Chondrocyte (in vitro differentiated cells): ENCODE data around the gene TGFBR3. TPM values are rescaled to one million over a fixed set of nuclear protein-coding genes. Genes with fewer than 3 reads are reported as not detected.

Experiments
- DNase-seq: peaks from one replicate; pipeline ENCODE4 v3.0.0; 2021; ENCODE audit warnings: mixed read lengths, low spot score
- H3K27ac Mint-ChIP-seq: one replicate; pipeline ENCODE4 v1.8.0; 2021; ENCODE audit warnings: mild to moderate bottlenecking, moderate library complexity, mixed read lengths; ENCODE audit not compliant: unreplicated experiment
- H3K27me3 Mint-ChIP-seq: 2 replicates; pipeline ENCODE4 v1.8.0; 2021; ENCODE audit warnings: low read depth, mixed read lengths
- H3K36me3 Mint-ChIP-seq: 2 replicates; pipeline ENCODE4 v1.8.0; 2021; ENCODE audit warnings: low read depth, mixed read lengths
- H3K4me1 Mint-ChIP-seq: 2 replicates; pipeline ENCODE4 v1.8.0; 2021; ENCODE audit warnings: low read depth, mild to moderate bottlenecking, mixed read lengths
- H3K4me3 Mint-ChIP-seq: one replicate; pipeline ENCODE4 v1.8.0; 2021; ENCODE audit warnings: mild to moderate bottlenecking, moderate library complexity, mixed read lengths; ENCODE audit not compliant: unreplicated experiment
- H3K9me3 Mint-ChIP-seq: 2 replicates; pipeline ENCODE4 v1.8.0; 2021; ENCODE audit warnings: low read depth, mixed read lengths
- CTCF ChIP-seq: fragments of 200-600 bp; sonication (generic); IDR thresholded peaks from 2 replicates; pipeline ENCODE4 v1.5.0; 2021; ENCODE audit warnings: antibody characterized with exemption, mild to moderate bottlenecking, moderate library complexity
- total RNA-seq: library from RNA; stranded (reverse); gene quantifications from 3 replicates; pipeline ENCODE4 v1.2.1, GENCODE V29; 2021

The TGFBR3 gene
- total RNA-seq, 1 donor from 2014 or later: 1.4 TPM

- Mint-ChIP-seq H3K9me3 (no peaks in the 10 kb centered on the region), H3K27ac (no peak overlapping the region), H3K4me3 (no peak overlapping the region), H3K27me3 (peaks cover 10% of the 10 kb centered on the region), H3K36me3 (no peaks in the 10 kb centered on the region), H3K4me1 (peaks cover 19% of the 10 kb centered on the region)
- DNase-seq: no peak
- TF ChIP-seq CTCF: peak; percentile 81
Measured at GRCh38 chr1:91883470-91883869, 2.5 kb downstream of the TGFBR3 start.

- Mint-ChIP-seq H3K36me3 (no peaks in the 10 kb centered on the region), H3K9me3 (no peaks in the 10 kb centered on the region), H3K4me1 (peaks cover 23% of the 10 kb centered on the region), H3K27ac (no peak overlapping the region), H3K4me3 (no peak overlapping the region), H3K27me3 (peaks cover 10% of the 10 kb centered on the region)
- no peak for DNase-seq
- no peak for TF ChIP-seq CTCF
Measured at GRCh38 chr1:91881280-91881679, 4.7 kb downstream of the TGFBR3 start.

- Mint-ChIP-seq H3K36me3 (no peaks in the 10 kb centered on the region), H3K9me3 (no peaks in the 10 kb centered on the region)
Measured at GRCh38 chr1:91879733-91880132, 6.2 kb downstream of the TGFBR3 start.

GRCh38 chr1:91877574-91878208 is 8.3 kb downstream of the TGFBR3 start:
- Mint-ChIP-seq H3K36me3 (no peaks in the 10 kb centered on the region), H3K4me3 (no peak overlapping the region), H3K9me3 (no peaks in the 10 kb centered on the region), H3K27ac (no peak overlapping the region), H3K4me1 (peaks cover 8% of the 10 kb centered on the region), H3K27me3 (peaks cover 7% of the 10 kb centered on the region)
- TF ChIP-seq CTCF: no peak
- no peak for DNase-seq

More at GRCh38 chr1:91879733-91880132, 6.2 kb downstream of the TGFBR3 start:
- Mint-ChIP-seq H3K4me1 (peaks cover 18% of the 10 kb centered on the region), H3K27ac (no peak overlapping the region), H3K4me3 (no peak overlapping the region), H3K27me3 (peaks cover 13% of the 10 kb centered on the region)
- no peak for DNase-seq
- no peak for TF ChIP-seq CTCF

GRCh38 chr1:91876781-91877573 is 9.0 kb downstream of the TGFBR3 start:
- no peaks in the 10 kb centered on the region for H3K9me3 Mint-ChIP-seq
- no peak overlapping the region for H3K27ac Mint-ChIP-seq
- no peak for TF ChIP-seq CTCF
- no peaks in the 10 kb centered on the region for H3K36me3 Mint-ChIP-seq
- no peak for DNase-seq
- no peak overlapping the region for H3K4me3 Mint-ChIP-seq
- H3K4me1 Mint-ChIP-seq: peaks cover 13% of the 10 kb centered on the region
- H3K27me3 Mint-ChIP-seq: peaks cover 7% of the 10 kb centered on the region
